Endothelial cell of umbilical vein (primary cell): Measurements from ENCODE around the gene SCGB3A1. TPM values are rescaled to one million over a fixed set of nuclear protein-coding genes. Genes with fewer than 3 reads are reported as not detected.

Source experiments
- BruUV-seq: library from RNA; stranded (reverse); fragments of 400-500 nt; replicated peaks from 2 replicates; lab custom pipeline; 2021; lab: Mats Ljungman, UMichigan
- CTCF ChIA-PET: fragments of 300-600, 350-600 bp; sonication (Branson Sonifier 250); formaldehyde crosslinking; loops from one replicate; lab custom pipeline; 2021; ENCODE audit warnings: antibody characterized with exemption, inconsistent platforms; lab: Charles Lee
- POLR2A ChIA-PET: fragments of 300-600, 350-600 bp; sonication (Branson Sonifier 250); formaldehyde crosslinking; loops from one replicate; lab custom pipeline; 2021; ENCODE audit warnings: antibody characterized with exemption, inconsistent platforms; lab: Charles Lee
- DNase-seq: peaks from one replicate; pipeline ENCODE4 v3.0.0-alpha.2; 2011; ENCODE audit warnings: low read depth, low spot score
- FAIRE-seq: peaks from 2 replicates; lab custom pipeline; 2011; peaks lifted over from hg19 to GRCh38; lab: Jason Lieb, UNC
- H2AFZ ChIP-seq: 2 replicates; pipeline ENCODE4 v1.6.0; 2012; ENCODE audit warnings: low read depth, low read length, control low read depth, inconsistent platforms
- H3K27ac ChIP-seq: 2 replicates; pipeline ENCODE4 v1.5.1; 2011; ENCODE audit warnings: low read depth, mild to moderate bottlenecking, control low read depth, low read length, moderate library complexity; ENCODE audit not compliant: insufficient read depth
- H3K27me3 ChIP-seq, 2 experiments: 2 replicates each; pipeline versions ENCODE4 v1.6.0 to v1.6.1; 2011; ENCODE audit warnings: low read length in 2 of 2, mixed read lengths in 1 of 2; ENCODE audit not compliant: control insufficient read depth in 2 of 2, insufficient read depth in 2 of 2
- H3K36me3 ChIP-seq, 2 experiments: 2 replicates in 1 of 2; 3 replicates in 1 of 2; pipeline ENCODE4 v1.5.1; 2011; ENCODE audit warnings: low read length in 2 of 2, mild to moderate bottlenecking in 1 of 2, moderate library complexity in 1 of 2; ENCODE audit not compliant: control insufficient read depth in 2 of 2, insufficient read depth in 2 of 2; ENCODE audit errors: extremely low read depth in 1 of 2
- H3K4me1 ChIP-seq: 3 replicates; pipeline ENCODE4 v1.5.1; 2011; ENCODE audit warnings: mild to moderate bottlenecking, low read length; ENCODE audit not compliant: control insufficient read depth, insufficient read depth; ENCODE audit errors: extremely low read depth
- H3K4me2 ChIP-seq: 2 replicates; pipeline ENCODE4 v1.6.1; 2011; ENCODE audit warnings: low read length, control low read depth, mixed read lengths; ENCODE audit not compliant: insufficient read depth
- H3K4me3 ChIP-seq, 3 experiments: fragments of 200-600 bp in 1 of 3; sonication (generic), shearing (Covaris generic) in 1 of 3; replicated peaks in 1 of 3; 2 replicates each; pipeline ENCODE4 v1.5.1; 2011 to 2016; ENCODE audit warnings: control low read depth in 3 of 3, low read length in 3 of 3, mild to moderate bottlenecking in 2 of 3, inconsistent platforms in 1 of 3, low read depth in 1 of 3, moderate library complexity in 1 of 3; ENCODE audit not compliant: insufficient read depth in 1 of 3
- H3K79me2 ChIP-seq: 2 replicates; pipeline ENCODE4 v1.6.0; 2012; ENCODE audit warnings: low read length, inconsistent platforms; ENCODE audit not compliant: control insufficient read depth, insufficient read depth
- H3K9ac ChIP-seq: replicated peaks from 2 replicates; pipeline ENCODE3; 2011; ENCODE audit warnings: low read length, control low read depth; ENCODE audit not compliant: insufficient read depth; ENCODE audit errors: extremely low read depth
- H3K9me1 ChIP-seq: replicated peaks from 3 replicates; pipeline ENCODE4 v1.6.0; 2011; ENCODE audit warnings: mild to moderate bottlenecking, low read length; ENCODE audit not compliant: control insufficient read depth, insufficient read depth; ENCODE audit errors: extremely low read depth
- H3K9me3 ChIP-seq: replicated peaks from 2 replicates; pipeline ENCODE4 v1.5.1; 2012; ENCODE audit warnings: low read length, inconsistent platforms; ENCODE audit not compliant: control insufficient read depth, insufficient read depth
- H4K20me1 ChIP-seq: replicated peaks from 2 replicates; pipeline ENCODE3; 2011; ENCODE audit warnings: mild to moderate bottlenecking, low read length; ENCODE audit not compliant: control insufficient read depth, insufficient read depth; ENCODE audit errors: extremely low read depth
- CTCF ChIP-seq, 2 donors: IDR thresholded peaks; 1 replicate in 1 of 2; 2 replicates in 1 of 2; pipeline ENCODE4 v1.5.1; 2011; ENCODE audit warnings: low read length in 2 of 2, mild to moderate bottlenecking in 2 of 2, moderate library complexity in 2 of 2, control low read depth in 1 of 2, inconsistent platforms in 1 of 2, low read depth in 1 of 2; ENCODE audit not compliant: insufficient read depth in 1 of 2; ENCODE audit errors: extremely low read depth in 1 of 2
- EZH2 ChIP-seq: IDR thresholded peaks from 2 replicates; pipeline ENCODE4 v1.6.1; 2012; ENCODE audit warnings: borderline replicate concordance, low read depth, mild to moderate bottlenecking, moderate library complexity, low read length, inconsistent platforms; ENCODE audit not compliant: severe bottlenecking
- FOS ChIP-seq: IDR thresholded peaks from 2 replicates; pipeline ENCODE4 v1.6.1; 2011; ENCODE audit warnings: mild to moderate bottlenecking, low read length, moderate library complexity, borderline replicate concordance; ENCODE audit not compliant: insufficient read depth
- GATA2 ChIP-seq: IDR thresholded peaks from 2 replicates; pipeline ENCODE4 v1.7.0; 2011; ENCODE audit warnings: low read depth, mild to moderate bottlenecking, moderate library complexity, mixed read lengths, low read length; ENCODE audit not compliant: insufficient read length, insufficient read depth
- JUN ChIP-seq: IDR thresholded peaks from 2 replicates; pipeline ENCODE4 v1.6.1; 2011; ENCODE audit warnings: borderline replicate concordance, low read depth; ENCODE audit not compliant: insufficient read length, insufficient read depth
- MYC ChIP-seq: IDR thresholded peaks from one replicate; pipeline ENCODE4 v1.6.1; 2011; ENCODE audit warnings: mild to moderate bottlenecking, low read depth, low read length
- POLR2A ChIP-seq: IDR thresholded peaks from 2 replicates; pipeline ENCODE4 v1.6.1; 2012; ENCODE audit warnings: low read depth, mild to moderate bottlenecking, control low read depth, low read length
- POLR2AphosphoS5 ChIP-seq: IDR thresholded peaks from 2 replicates; pipeline ENCODE4 v1.6.1; 2012; ENCODE audit warnings: low read depth, mild to moderate bottlenecking, control low read depth, low read length, moderate library complexity; ENCODE audit not compliant: insufficient read depth
- dilution Hi-C: fragments of 300-500 bp; cut with MboI; formaldehyde crosslinking; loops from one replicate; pipeline ENCODE4 v1.15.0; 2019; ENCODE audit warnings: low sequenced_read_pairs; ENCODE audit not compliant: extremely low pct_ligation_motif_present
- intact Hi-C: fragments of 100-400 bp; cut with micrococcal nuclease; formaldehyde crosslinking; loops from one replicate; pipeline ENCODE4 v1.10.0; 2022
- polyA plus RNA-seq, 4 experiments: library from polyadenylated mRNA; depleted of rRNA in 3 of 4; stranded (reverse) in 3 of 4; unstranded in 1 of 4; fragments of >200 nt; gene quantifications; 2 replicates each; pipeline versions ENCODE4 v1.2.1 to v1.2.3, GENCODE V29; 2011 to 2012; ENCODE audit warnings: missing spikeins in 1 of 4
- total RNA-seq: library from RNA; stranded (reverse); gene quantifications from 2 replicates; pipeline ENCODE4 v1.2.3, GENCODE V29; 2021
- TF ChIP-seq, protein P1 (sequence below): IDR thresholded peaks from 2 replicates; pipeline ENCODE4 v1.6.1; 2011; ENCODE audit not compliant: insufficient read depth, insufficient read length

SCGB3A1 gene
- total and polyA plus RNA-seq, 2 donors (not counting 3 experiments of a cell fraction or from before 2014, with no cell fraction given) = 0.73 TPM; not detected in 1

DNA sequence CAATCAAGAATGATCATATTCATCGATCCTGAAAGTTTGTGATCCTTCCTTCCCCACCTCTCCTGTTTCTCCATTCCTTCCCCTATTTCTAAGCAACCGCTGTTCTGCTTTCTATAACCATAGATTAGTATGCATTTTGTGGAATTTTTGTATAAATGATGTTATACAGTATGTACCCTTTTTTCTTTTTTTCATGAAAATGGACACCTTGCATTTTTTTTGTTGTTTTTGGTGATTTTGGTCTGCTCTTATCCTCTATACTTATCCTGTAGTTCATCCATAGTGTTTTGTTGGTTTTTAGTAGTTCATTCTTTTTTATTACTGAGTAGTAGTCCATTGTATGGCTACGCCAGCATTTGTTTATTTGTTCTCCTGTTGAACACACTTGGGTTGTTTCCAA is 46.1 kb downstream of the SCGB3A1 start:
- CTCF ChIA-PET = no interaction called here
- BruUV-seq = no TSS peak

More for the DNA sequence above, 46.1 kb downstream of the SCGB3A1 start:
- dilution Hi-C loops = no loop called here
- H3K27ac ChIP-seq = no peak overlapping the region
- H3K9ac ChIP-seq = no peak overlapping the region
- H3K79me2 ChIP-seq = peaks cover 56% of the 10 kb centered on the region
- H3K27me3 ChIP-seq = no peaks in the 10 kb centered on the region
- no peak for FAIRE-seq
- no peak overlapping the region for H2AFZ ChIP-seq
- DNase-seq = no peak
- H4K20me1 ChIP-seq = peaks cover 5% of the 10 kb centered on the region
- peaks cover 4% of the 10 kb centered on the region for H3K4me1 ChIP-seq
- intact Hi-C loops = no loop called here
- TF ChIP-seq, protein P1, sequence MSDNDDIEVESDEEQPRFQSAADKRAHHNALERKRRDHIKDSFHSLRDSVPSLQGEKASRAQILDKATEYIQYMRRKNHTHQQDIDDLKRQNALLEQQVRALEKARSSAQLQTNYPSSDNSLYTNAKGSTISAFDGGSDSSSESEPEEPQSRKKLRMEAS = no peak
- no peak for TF ChIP-seq GATA2
- no peak for TF ChIP-seq FOS
- no peak for TF ChIP-seq EZH2
- TF ChIP-seq CTCF (IDR thresholded peaks at IDR 0.05; ENCODE audit: extremely low read depth in 1 of 2, insufficient read depth in 1 of 2, low read depth in 1 of 2, low read length in 2 of 2) = no peak
- TF ChIP-seq POLR2A = no peak
- TF ChIP-seq MYC = no peak
- no peak for TF ChIP-seq POLR2AphosphoS5
- TF ChIP-seq JUN = no peak
- POLR2A ChIA-PET = interaction anchor here (0.7 kb wide), 1 partner anchor 51 kb away, joined by 3 read pairs; the partner anchor contains the start of gene CNOT6
- H3K9me3 ChIP-seq = no peaks in the 10 kb centered on the region
- H3K36me3 ChIP-seq = peaks cover 0 to 3% of the 10 kb centered on the region in 2 experiments
- no peak overlapping the region for H3K4me3 ChIP-seq
- H3K9me1 ChIP-seq = no peaks in the 10 kb centered on the region
- no peak overlapping the region for H3K4me2 ChIP-seq
